ENCODE data around the gene ZSCAN1.

Gene ZSCAN1

GRCh38 chr19:58040751-58041525 is 7.1 kb downstream of the ZSCAN1 start:
- DNase-seq (ENCODE audit: low read depth): no peak

- no peak for DNase-seq (ENCODE audit: low read depth)
These were observed 8.9 kb downstream of the ZSCAN1 start for GRCh38 chr19:58042495-58043340.

DNA sequence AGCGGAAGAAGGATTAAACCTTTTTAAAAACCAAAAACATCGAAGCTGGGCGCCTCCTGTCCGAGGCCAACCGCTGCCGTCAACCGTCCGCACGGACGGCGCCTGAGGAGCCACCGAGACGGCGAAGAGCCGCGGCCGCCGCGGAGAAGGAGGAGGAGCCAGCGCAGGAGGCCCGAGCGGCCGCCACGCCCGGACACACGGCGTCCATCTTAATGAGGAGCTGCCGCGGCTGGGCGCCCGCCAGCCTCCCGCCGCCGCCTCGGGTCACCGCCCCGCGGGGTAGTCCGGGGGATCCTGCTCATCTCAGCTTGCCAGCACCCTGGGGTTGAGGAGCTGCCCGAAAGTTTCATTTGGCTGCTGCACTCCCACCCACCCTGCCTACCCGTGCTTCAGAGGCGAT is 10.6 kb downstream of the ZSCAN1 start:
- no peak for DNase-seq (ENCODE audit: low read depth)

DNA sequence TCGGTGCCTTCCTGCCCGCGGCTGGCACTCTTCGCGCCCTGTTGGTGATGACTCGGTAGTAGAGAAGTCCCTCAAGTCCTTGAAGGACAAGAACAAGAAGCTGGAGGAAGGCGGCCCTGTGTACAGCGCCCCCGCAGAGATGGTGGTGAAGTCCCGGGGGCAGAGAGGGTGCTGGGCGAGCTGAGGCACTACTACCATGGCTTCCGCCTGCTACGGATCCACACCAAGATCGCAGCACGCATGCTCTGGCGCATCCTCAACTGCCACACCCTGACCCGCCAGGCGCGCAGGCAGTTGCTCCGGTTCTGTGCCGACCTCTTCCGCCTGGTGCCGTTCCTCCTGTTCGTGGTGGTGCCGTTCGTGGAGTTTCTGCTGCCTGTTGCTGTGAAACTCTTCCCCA is 11.1 kb downstream of the ZSCAN1 start:
- DNase-seq (ENCODE audit: low read depth): no peak

DNA sequence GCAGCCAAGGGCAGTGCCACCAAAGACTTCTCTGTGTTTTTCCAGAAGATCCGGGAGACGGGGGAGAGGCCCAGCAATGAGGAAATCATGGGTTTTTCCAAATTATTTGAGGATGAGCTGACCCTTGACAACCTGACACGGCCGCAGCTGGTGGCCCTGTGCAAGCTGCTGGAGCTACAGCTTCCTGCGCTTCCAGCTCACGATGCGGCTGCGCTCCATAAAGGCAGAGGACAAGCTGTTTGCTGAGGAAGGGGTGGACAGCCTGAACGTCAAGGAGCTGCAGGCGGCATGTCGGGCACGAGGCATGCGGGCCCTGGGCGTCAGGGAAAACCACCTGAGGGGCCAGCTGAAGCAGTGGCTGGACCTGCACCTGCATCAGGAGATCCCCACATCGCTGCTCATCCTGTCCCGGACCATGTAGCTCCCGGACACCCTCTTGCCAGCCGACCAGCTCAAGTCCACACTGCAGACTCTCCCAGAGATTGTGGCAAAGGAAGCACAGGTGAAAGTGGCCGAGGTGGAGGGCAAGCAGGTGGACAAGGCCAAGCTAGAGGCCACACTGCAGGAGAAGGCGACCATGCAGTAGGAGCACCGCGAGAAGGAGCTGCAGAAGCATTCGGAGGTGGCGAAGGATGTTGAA is 11.7 kb downstream of the ZSCAN1 start:
- no peak for DNase-seq (ENCODE audit: low read depth)

GRCh38 chr19:58046856-58047255 is 13.0 kb downstream of the ZSCAN1 start:
- no peak for DNase-seq (ENCODE audit: low read depth)

DNA sequence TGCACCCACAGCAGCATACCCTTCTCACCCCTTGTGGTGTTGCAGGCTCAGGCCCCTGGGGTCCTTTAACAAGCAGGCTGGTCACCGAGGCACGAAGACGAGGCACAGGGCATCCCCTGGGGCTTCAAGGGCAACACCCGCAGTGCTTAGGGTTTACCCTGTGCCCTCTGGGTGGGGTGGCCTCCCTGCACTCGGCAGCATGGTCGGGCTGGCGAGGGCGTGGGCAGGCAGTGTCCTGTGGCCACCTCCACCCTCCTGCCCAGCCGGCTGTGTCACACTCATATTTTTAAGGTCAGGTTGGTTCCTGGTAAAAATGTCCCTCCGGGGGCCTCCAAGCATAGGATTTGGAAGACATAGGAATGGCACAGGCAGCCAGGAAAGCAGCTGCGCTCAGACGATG is 13.8 kb downstream of the ZSCAN1 start:
- DNase-seq (ENCODE audit: low read depth): no peak

GRCh38 chr19:58052256-58052655 is 18.4 kb downstream of the ZSCAN1 start:
- DNase-seq (ENCODE audit: low read depth): no peak

- DNase-seq (ENCODE audit: low read depth): no peak
These were observed 19.8 kb downstream of the ZSCAN1 start for GRCh38 chr19:58053480-58054156.

DNA sequence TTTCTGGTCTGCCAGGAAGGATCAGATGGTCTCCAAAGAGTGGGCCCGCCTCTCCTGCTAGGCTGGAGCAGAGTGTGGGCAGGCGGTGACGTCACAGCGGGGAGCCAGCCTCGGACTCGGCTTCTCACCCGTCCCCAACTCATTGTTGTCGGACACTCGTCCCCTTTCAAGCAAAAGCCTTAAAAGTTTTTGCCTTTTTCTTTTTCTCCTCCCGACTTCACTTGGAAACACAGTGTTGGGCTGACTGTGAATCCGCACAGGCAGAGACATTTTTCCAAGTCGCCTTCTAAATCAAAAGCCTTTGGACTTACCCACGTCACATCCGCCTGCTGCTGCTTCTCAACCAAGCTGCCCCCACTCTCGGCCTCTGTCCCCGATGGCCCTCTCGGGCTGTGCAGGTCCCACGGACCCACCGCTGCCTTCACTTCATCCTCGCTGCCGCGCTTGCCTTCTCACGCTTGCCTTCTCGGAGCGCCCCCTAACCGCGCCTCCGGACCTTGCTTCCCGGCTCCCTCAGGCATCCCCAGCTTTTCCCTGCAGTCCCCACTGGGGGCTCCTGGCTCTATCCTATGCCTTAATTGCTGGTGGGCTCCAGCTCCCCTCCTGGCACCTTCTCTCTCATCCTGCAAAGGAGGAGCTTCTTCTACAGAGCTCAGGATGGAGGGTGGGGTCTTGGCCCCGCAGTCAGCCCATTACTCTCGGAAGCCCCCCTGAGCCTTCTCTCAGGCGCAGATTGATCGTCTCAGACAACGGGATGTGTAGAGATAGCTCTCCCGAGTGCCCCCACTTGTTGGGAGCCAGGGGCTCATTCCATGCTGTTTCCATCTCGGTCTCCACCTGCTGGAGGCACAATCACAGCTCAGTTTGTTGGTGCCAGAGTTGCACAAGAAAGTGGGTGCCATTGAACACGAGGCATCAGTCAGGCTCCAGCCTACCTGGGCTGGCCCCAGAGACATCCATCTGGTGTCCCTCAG is 21.4 kb downstream of the ZSCAN1 start:
- DNase-seq (ENCODE audit: low read depth): no peak

GRCh38 chr19:58056261-58056660 is 22.4 kb downstream of the ZSCAN1 start:
- DNase-seq (ENCODE audit: low read depth): no peak

DNA sequence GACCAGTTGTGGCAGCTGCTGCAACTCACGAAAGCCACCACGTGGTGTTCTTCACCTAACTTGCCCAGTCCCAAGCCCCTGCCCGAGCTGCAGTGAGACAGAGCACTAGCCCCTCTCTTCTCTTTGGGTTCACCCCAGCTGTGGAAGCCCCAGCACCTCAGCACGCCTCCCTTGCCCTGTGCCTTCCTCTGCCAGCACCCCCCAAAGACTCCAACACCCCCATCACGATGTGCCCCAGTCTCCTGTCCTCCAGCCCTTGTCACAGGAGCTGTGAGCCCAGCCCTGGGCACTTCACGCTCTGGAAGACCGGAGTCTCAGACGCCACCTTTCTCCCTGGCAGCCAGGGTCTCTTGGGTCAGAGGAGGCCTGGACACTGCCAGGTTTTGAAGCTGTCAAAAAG is 23.0 kb downstream of the ZSCAN1 start:
- DNase-seq (ENCODE audit: low read depth): no peak

DNA sequence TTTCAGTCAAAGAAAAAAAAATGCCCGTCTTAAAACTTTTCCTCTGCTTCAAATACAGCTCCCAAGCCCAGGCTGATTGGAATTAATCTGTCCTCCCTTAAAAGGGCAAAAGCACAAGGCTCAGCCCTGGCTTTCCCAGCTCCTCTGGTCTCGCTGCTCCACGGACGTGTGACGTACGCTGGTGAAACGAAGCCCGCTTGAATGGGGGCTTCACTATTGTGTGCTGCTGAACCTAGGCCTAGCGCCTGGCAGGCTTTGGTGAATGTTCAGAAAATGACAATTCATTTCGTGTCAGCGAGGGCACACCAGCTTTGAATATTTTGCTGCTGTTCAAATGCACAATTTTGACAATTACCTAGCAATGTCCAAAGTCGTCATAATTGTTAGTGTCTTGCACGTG is 24.6 kb downstream of the ZSCAN1 start:
- no peak for DNase-seq (ENCODE audit: low read depth)

DNA sequence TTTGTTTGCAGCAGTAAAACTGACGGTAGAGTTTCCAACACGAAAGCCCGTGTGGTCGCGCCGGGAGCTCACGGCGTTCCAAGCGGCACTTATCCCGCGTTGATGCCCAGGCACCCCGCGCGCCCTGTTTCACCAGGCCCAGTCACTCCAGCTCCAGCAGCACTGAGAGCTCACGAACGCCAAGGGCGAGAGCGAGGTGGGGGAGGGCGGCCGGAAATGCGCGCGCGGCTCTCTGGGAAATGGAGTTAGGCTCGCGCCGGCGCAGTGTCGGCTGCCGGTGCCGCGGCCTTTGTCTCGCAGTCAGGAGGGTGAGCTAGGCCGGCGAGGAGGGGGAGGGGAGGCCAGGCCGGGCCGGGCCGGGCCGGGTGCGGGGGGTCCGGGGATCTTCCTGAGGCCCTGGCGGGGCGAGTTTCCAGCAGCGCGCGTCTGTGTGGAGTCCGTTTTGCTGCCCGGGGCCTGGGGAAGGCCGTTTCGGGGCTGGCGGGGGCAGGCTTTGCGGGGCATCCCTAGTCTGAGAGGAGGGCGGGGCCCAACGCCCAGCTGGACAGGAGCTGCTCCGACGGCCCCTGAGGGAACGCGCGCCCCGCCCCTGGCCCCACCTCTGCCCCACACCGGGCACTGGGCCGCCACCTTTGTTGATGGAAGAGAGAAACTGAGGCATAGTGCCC is 25.3 kb downstream of the ZSCAN1 start, which contains the start of gene ZNF135:
ZNF135 (plus strand) TSS at position 280 of the 668 bp plus-strand sequence. CDS start 721 bp downstream, outside the sequence.
- DNase-seq (ENCODE audit: low read depth): peak; percentile 30

GRCh38 chr19:58059671-58060078 is 25.9 kb downstream of the ZSCAN1 start:
- DNase-seq (ENCODE audit: low read depth): no peak

GRCh38 chr19:58060231-58060630 is 26.4 kb downstream of the ZSCAN1 start:
- DNase-seq (ENCODE audit: low read depth): no peak

DNA sequence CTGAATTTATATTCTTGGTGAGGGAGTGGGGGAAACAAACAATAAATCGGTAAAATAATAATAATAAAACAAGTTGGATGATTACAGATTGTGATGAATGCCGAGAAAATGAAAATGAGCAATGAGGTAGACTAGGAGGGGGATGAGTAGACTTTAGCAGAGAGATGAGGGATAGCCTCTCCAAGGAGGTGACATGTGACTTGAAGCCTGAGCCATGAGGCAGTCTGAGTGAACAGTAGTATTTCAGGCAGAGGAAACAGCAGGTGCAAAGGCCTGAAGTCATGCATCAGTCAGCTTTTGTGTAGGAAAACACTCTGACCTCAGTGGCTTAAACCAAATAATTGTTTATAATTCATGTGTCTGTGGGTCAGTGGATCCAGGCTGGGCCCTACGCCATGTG is 29.9 kb downstream of the ZSCAN1 start:
- DNase-seq (ENCODE audit: low read depth): no peak

GRCh38 chr19:58067240-58067912 is 33.6 kb downstream of the ZSCAN1 start:
- no peak for DNase-seq (ENCODE audit: low read depth)

- no peak for DNase-seq (ENCODE audit: low read depth)
These were observed 46.0 kb downstream of the ZSCAN1 start for GRCh38 chr19:58079792-58080191.

DNA sequence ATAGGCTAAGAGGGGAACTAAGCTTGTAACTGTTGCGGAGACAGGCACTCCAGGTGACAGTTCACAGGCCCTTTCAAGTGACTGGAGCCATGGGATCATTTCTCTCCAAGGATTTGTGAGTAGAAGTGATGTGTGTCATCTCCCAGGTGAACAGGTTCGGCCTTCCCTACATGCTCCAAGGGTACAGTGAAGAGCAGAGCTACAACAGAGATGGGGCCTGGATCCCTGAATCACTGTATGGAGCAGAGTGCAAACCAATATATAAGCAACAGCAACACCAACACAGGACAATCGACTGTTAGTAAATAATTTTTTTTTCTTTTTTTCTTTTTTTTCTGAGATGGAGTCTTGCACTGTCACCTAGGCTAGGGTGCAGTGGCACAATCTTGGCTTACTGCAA is 49.2 kb downstream of the ZSCAN1 start:
- no peak for DNase-seq (ENCODE audit: low read depth)
